ENCODE data around the gene GANAB.
"Not testable (repeated sequence)": the region's sequence is repeated elsewhere in the genome, so short reads cannot be mapped to it uniquely, and the experiment has no call there.

Gene GANAB

GRCh38 chr11:62621027-62621566, 25.3 kb downstream of the GANAB start:
- DNase-seq, result no peak

DNA sequence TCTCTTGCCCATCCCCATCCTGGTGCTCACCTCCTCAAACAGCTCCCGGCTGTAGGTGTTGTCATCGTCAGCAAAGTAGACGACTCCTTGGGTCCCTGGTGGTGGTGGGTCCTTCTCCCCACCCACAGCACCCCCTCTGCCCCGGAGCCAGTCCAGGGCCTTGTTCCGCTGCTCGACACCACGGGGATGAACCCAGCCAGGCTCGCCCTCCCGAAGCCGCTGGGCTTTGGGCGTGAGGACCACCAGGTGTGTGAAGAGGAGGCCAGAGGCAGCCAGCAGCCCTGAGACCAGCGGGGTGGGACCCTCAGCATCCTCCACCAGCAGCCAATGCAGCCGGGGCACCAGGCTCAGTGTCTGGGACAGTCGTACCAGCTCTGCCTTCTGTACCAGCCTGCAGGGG, 29.5 kb downstream of the GANAB start:
- not testable (repeated sequence) for DNase-seq

GRCh38 chr11:62615521-62615920, 30.9 kb downstream of the GANAB start:
- no peak for DNase-seq

GRCh38 chr11:62614275-62614674, 32.1 kb downstream of the GANAB start:
- no peak for DNase-seq

DNA sequence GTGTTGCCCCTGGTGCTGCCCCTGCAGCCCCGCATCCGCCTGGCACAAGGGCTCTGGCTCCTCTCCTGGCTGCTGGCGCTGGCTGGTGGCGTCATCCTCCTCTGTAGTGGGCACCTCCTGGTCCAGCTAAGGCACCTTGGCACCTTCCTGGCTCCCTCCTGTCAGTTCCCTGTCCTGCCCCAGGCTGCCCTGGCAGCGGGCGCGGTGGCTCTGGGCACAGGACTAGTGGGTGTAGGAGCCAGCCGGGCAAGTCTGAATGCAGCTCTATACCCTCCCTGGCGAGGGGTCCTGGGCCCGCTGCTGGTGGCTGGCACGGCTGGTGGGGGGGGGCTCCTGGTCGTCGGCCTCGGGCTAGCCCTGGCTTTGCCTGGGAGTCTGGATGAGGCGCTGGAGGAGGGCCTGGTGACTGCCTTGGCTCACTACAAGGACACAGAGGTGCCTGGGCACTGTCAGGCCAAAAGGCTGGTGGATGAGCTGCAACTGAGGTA, 33.1 kb downstream of the GANAB start:
- no peak for DNase-seq

DNA sequence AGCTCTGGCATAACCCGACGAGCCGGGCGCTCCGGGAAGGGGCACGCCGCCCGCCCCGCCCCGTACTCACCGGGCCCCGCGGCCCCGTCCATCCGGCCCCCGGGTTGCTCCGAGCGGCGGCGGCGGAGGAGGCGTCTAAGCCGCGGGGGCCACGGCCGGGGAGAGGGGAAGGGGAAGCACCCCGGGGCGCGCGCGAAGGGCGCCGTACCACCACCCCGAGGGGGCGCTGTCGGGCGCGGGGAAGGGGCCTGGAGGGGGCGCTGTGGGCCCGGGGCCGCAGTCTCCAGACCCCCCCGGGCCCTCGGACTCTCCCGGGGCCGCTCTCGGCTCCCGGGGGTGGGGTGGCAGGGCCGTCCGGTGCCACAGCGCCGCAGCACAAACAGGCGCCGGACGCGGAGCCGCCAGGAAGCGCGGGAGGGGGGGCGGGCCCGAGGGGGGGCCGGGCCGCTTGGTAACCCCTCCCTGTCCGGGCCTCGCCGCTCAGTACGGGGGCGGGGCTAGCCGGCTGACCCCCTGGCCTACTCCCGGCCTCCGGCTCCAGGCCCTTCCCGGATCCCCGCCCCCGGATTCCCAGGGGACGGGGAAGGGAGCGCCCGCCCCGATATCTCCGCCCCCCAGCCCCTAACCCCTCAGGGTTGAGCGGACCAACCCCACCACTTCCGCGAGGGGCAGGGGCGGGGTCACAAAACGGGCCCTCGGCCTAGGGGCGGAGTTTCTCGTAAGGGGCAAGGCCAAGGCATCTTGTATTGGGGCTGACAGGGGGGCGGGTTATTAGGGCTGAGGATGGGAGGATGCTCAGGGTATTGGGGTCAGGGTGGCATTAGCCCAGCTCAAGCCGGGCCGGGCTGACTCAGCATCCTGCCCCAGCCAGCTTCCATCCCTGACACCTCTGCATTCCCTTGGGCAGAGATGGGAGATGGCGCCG, 33.8 kb downstream of the GANAB start, which contains the start of the genes EML3 and ROM1:
EML3 (minus strand) TSS at position 410 of the 925 bp plus-strand sequence; CDS start at position 92, 318 bp downstream.
ROM1 (plus strand) TSS at position 892 of the 925 bp plus-strand sequence; CDS start at position 917, 25 bp downstream.
- DNase-seq, result peak; percentile 46 to 80

GRCh38 chr11:62611705-62612365, 34.6 kb downstream of the GANAB start:
- peak in 1 of 2 experiments; percentile 59 for DNase-seq

DNA sequence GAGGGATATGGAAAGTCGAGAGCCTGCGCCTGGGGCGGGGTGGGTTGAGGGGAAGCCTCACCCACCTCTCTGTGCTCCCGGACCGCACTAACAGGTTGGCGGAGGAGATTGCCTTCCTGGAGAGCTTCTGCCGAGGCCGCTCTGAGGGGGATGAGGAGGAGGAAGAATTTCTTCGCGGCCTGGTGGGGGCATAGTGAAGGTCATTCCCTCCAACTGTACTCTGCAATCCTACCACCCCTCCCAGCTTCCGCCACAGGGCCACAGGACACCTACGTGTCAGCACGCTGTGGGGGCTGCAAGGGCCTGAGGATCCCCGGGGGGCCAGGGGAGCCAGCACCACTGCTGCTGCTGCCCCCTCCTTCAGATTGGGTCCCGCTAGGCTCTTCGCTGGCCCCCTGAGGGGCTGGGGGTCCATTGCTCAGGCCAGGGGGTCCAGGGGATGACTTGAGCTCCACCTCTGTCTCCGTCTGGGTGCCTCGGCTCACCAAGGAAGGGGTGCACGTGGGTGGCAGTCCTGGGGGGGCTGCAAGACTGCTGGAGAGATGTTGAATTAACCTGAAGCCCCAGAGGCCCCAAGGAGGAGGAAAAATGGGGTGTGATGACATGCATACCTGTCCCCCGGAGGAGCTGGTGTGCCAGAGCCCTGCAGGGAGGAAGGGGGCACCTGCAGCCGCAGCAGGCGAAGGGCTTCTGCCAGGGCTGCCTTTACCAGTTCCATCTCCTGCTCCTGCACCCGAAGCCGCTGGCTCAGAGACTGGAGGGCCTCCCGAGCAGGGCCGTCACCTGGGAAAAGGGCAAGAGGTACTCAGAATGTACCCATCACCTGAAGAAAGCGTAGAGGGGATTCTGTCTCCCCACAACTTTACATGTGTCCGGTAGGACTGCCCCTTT, 35.4 kb downstream of the GANAB start:
- DNase-seq, result no peak

DNA sequence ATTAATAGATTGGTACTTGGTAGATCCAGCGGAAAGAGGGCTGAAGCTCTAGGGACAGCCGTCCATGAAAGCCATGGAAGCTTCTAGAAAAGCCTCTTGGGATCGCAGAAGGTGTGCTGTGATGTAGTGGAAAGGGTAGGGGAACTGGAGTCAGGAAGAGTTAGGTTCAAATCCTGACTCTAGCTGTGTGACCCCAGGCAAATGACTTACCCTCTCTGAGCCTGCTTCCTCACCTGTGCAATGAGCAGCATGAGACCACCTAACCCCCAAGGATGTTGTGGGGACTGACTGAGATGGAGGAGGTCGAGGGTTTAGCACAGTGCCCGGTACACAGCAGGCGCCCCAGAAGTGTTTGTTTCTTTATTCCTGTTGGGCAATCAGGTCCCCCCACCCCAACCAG, 36.0 kb downstream of the GANAB start:
- no peak for DNase-seq

- no peak for DNase-seq
These were observed 37.6 kb downstream of the GANAB start for GRCh38 chr11:62608776-62609175.

GRCh38 chr11:62607714-62608113, 38.7 kb downstream of the GANAB start:
- no peak for DNase-seq

- no peak for DNase-seq
These were observed 40.5 kb downstream of the GANAB start for GRCh38 chr11:62605902-62606301.

- DNase-seq, result no peak
These were observed 40.9 kb downstream of the GANAB start for GRCh38 chr11:62605467-62605866.

DNA sequence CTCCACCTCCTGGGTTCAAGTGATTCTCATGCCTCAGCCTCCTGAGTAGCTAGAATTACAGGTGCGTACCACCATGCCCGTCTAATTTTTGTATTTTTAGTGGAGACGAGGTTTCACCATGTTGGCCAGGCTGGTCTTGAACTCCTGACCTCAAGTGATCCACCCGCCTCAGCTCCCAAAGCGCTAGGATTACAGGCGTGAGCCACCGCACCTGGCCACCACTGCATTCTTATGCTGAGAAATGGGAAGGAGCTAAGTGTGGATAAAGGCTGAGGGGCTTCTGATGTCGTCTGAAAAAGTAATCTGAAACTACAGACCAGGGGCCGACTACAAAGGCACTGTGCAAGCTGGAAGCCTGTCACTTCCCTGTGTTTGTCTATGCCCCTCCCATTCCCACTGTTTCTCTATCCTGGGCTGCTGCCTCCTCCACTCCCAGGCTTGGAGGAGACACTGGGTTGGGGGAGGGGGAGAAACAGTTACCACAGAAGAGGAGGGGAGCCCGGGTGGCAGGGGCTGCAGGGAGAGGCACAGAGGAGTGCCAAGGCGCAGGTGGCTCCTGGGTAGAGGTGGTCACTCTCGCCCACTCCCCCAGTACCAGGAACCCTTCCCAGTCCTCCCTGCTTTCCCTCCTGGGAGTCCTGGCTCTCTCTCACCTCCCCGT, 41.8 kb downstream of the GANAB start:
- no peak for DNase-seq

- no peak for DNase-seq
These were observed 42.6 kb downstream of the GANAB start for GRCh38 chr11:62603776-62604299.

DNA sequence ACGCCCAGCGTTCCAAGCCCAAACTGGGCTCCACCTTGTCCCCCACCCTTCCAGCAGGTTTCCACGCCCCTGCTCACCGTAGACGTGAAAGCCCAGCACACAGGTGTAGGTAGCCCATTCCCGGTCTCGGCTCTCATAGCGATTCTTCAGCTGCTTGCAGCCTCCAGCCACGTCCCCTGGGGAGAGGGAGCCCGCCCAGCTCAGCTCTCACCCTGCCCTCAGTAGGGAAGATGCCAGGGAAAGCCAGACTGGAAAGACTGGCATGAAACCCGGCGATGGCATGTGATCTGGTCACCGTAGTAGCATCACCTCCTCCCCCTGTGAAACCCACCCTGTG, 43.4 kb downstream of the GANAB start:
- no peak for DNase-seq

GRCh38 chr11:62602141-62603071, 44.0 kb downstream of the GANAB start:
- DNase-seq, result peak in 1 of 2 experiments; percentile 62

DNA sequence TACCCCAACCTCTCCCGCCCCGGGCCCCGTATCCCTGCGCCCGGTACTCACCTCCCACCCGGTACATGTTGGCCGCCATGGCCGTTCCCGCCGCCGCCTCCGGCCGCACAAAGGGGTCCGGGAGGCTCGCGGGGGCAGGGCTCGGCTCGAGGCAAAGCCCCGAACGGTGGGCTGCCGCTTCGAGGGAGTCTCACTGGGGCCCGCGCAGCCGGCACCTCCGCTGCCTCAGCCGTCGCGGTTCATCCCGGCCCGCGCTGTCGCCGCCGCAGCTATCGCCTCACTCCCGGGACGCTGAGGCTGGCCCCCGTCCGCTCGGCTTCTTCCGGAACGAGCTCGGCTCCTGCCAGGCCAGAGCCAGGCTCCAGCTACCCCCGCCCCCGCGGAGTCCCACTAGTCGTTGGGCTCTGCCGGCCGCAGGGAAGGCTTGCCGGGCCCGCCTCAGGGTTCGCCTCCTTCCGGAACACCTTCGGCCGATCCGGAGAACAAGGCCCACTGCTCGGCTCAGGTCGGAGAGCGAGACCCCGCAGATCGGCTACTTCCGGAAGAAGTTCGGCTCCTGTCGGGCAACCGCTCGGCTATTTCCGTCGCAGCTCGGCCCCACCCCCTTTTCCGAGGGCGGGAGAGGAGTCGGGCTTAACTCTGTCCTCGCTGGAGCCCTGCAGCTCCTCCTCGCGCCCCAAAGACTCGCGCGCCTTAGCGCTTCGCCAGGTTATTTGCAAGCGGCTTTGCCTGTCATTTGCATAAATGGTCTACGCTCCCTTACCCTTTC, 44.9 kb downstream of the GANAB start, which contains the start of gene MTA2:
MTA2 (minus strand) TSS at position 494 of the 769 bp plus-strand sequence; CDS start at position 79, 415 bp downstream.
- peak; percentile 96 to 99 for DNase-seq

DNA sequence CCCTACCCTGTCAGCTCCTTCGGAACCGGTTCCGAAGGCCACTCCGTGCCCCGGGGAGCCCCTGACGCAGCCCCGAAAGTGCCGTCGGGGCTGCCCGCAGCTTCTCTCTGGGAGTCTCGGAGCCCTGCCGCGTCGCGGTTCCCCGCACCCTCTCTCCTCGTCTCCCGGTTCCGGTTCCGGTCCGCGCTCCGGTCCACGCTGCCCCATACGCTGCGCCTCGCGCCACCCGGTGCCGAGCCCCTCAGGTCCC, 45.4 kb downstream of the GANAB start:
- DNase-seq, result no peak

Data from NCI-H446 (cell line).